Vagina (tissue), 2 donors: ENCODE measurements around the gene PTGIS. TPM values are rescaled to one million over a fixed set of nuclear protein-coding genes. Genes with fewer than 3 reads are reported as not detected.

Source experiments
- DNase-seq, 2 donors: peaks; one replicate each; pipeline ENCODE4 v3.0.0-alpha.2; 2017; ENCODE audit errors: extremely low spot score in 2 of 2
- H3K27ac ChIP-seq: fragments of 200-600 bp; sonication (generic); one replicate; pipeline ENCODE4 v1.5.1; 2019
- H3K27me3 ChIP-seq: fragments of 200-600 bp; sonication (generic); one replicate; pipeline ENCODE4 v1.5.1; 2019
- H3K36me3 ChIP-seq, 2 donors: fragments of 200-600 bp; sonication (generic); one replicate each; pipeline ENCODE4 v1.5.1; 2017 to 2019
- H3K4me1 ChIP-seq: fragments of 200-600 bp; sonication (generic); one replicate; pipeline ENCODE4 v1.5.1; 2019
- H3K4me3 ChIP-seq, 2 donors: fragments of 200-600 bp; sonication (generic); 1 replicate in 1 of 2; 2 replicates in 1 of 2; pipeline ENCODE4 v1.5.1; 2016 to 2019
- H3K9me3 ChIP-seq: fragments of 200-600 bp; sonication (generic); one replicate; pipeline ENCODE4 v1.5.1; 2019
- POLR2A ChIP-seq, 2 donors: fragments of 450-650 bp; IDR thresholded peaks; one replicate each; pipeline ENCODE4 v1.6.1; 2017; ENCODE audit warnings: antibody characterized with exemption in 2 of 2, mild to moderate bottlenecking in 2 of 2, moderate library complexity in 2 of 2
- POLR2AphosphoS5 ChIP-seq, 2 donors: sonication (generic); formaldehyde crosslinking; IDR thresholded peaks; one replicate each; pipeline ENCODE4 v1.9.0; 2017; ENCODE audit warnings: antibody characterized with exemption in 2 of 2, mild to moderate bottlenecking in 2 of 2, low read depth in 1 of 2; ENCODE audit not compliant: insufficient read depth in 1 of 2
- intact Hi-C: fragments of 100-400 bp; cut with DNase I; formaldehyde crosslinking; loops from one replicate; pipeline ENCODE4 v1.15.1; 2023
- total RNA-seq: library from RNA; depleted of rRNA; stranded (reverse); fragments of >200 nt; gene quantifications from one replicate; pipeline ENCODE4 v1.2.3, GENCODE V29; 2016
- TF ChIP-seq, protein P1 (sequence below), 3 experiments: fragments of 450-650 bp in 2 of 3; fragments of 200-600 bp in 1 of 3; sonication (generic) in 1 of 3; IDR thresholded peaks; one replicate each; pipeline ENCODE4 v1.5.1; 2017 to 2019; ENCODE audit warnings: antibody characterized with exemption in 3 of 3, mild to moderate bottlenecking in 2 of 3, moderate library complexity in 2 of 3

The PTGIS gene
- total RNA-seq, 1 donor from 2014 or later: 51.1 TPM

DNA sequence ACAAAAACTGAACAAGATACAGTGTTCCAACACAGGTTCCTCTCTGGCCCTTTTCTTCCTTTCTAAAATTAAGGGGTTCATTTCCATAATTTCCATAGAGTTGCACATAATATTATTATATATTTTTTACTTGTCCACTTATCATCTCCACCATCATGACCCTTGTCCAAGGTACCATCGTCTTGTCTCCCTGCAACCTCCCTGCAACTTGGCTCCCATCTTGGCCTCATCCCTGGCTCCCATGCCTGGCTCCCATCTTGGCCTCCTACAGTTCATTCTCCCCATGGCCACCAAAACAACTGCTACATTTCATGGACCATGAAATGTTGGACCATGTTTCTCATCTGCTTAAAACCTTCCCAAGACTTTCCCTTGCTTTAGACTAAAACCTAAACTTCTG, 82.4 kb downstream of the PTGIS start:
- intact Hi-C loops: no loop called here
- TF ChIP-seq, protein P1, sequence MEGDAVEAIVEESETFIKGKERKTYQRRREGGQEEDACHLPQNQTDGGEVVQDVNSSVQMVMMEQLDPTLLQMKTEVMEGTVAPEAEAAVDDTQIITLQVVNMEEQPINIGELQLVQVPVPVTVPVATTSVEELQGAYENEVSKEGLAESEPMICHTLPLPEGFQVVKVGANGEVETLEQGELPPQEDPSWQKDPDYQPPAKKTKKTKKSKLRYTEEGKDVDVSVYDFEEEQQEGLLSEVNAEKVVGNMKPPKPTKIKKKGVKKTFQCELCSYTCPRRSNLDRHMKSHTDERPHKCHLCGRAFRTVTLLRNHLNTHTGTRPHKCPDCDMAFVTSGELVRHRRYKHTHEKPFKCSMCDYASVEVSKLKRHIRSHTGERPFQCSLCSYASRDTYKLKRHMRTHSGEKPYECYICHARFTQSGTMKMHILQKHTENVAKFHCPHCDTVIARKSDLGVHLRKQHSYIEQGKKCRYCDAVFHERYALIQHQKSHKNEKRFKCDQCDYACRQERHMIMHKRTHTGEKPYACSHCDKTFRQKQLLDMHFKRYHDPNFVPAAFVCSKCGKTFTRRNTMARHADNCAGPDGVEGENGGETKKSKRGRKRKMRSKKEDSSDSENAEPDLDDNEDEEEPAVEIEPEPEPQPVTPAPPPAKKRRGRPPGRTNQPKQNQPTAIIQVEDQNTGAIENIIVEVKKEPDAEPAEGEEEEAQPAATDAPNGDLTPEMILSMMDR (IDR thresholded peaks at IDR 0.05): no peak
- TF ChIP-seq POLR2A (IDR thresholded peaks at IDR 0.05) (no peak), POLR2AphosphoS5 (IDR thresholded peaks at IDR 0.05; ENCODE audit: insufficient read depth in 1 of 2, low read depth in 1 of 2) (no peak)
- Histone ChIP-seq H3K27me3 (peaks cover 6% of the 10 kb centered on the region), H3K4me3 (no peak overlapping the region), H3K27ac (no peak overlapping the region), H3K4me1 (peaks cover 27% of the 10 kb centered on the region), H3K36me3 (no peaks in the 10 kb centered on the region), H3K9me3 (no peaks in the 10 kb centered on the region)
- no peak for DNase-seq

DNA sequence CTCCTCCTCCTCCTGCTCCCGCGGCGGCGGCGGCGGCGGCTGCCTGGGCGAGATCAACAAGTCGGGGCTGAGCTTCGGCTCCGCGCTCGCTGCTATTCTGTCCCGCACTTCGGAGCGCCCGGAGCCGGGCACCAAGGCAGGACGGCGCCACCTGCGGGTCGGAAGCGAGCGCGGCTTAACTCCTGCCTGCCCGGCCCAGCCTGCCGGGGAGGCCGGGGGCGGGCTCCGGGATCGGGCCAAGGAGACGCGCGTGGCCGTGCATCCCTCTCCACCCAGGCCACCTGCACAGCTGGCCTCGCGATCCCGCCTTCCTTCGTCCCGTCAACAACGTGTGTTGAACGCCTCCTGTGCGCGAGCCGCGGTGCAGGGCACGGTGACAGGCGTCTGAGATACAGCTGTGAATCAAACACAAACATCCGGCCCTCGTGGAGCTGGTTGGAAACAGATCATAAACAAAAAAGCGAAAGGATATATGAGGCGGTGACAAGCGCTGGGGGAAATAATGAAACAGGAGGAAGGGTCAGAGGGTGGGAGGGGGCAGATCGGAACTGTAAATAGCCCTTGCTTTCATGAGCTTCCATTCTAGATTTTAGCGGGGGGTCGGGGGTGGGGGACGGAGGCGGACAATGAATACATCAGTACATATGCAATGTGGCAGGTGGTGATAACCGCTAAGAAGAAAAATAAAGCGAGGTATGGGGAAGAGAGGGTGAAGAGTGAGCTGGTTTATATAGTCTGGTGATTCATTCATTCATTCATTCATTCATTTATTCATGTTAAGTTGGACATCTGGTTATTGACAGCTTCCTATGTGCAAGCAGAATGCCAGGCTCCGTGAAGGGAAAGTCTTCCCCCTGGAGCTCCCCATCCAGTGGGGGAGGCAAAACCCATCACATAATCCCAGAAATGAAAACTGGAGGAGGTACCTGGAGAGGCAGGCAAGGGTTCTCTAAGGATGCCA, 83.5 kb downstream of the PTGIS start:
- no peak for DNase-seq
- intact Hi-C loops: loop anchor here (5.0 kb wide), 2 partner anchors 102 to 152 kb away; no protein-coding TSS in a partner anchor
- H3K36me3 ChIP-seq: no peaks in the 10 kb centered on the region
- H3K4me3 ChIP-seq: peak overlapping the region; percentile 24 to 60
- no peaks in the 10 kb centered on the region for H3K9me3 ChIP-seq
- no peak overlapping the region for H3K27ac ChIP-seq
- no peak for TF ChIP-seq POLR2AphosphoS5 (IDR thresholded peaks at IDR 0.05; ENCODE audit: insufficient read depth in 1 of 2, low read depth in 1 of 2)
- TF ChIP-seq, protein P1 (IDR thresholded peaks at IDR 0.05): peak; percentile 23 to 78 (median 73)
- peaks cover 6% of the 10 kb centered on the region for H3K27me3 ChIP-seq
- H3K4me1 ChIP-seq: peaks cover 27% of the 10 kb centered on the region

DNA sequence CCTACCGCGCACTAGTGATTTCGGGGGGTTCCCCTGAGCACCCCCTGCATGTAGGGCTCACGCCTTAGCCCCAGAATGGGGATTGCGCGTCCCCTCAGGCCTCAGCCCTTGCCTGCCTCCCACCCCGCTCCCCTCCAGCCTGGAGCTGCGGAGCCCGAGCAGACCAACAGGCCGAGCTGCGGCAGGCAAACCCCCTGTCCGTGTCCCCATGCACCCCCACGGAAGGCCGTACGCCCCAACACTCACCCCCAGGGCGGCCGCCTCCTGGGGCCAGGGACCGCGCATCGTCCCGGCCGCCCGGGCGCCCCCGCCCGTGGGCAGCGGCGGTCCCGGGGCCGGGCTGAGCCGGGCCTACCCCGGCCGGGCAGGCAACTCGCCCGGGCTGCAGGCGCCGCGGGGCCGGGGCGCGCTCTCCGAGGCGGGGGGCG, 84.2 kb downstream of the PTGIS start:
- H3K4me1 ChIP-seq: peaks cover 27% of the 10 kb centered on the region
- TF ChIP-seq POLR2A (IDR thresholded peaks at IDR 0.05): no peak
- TF ChIP-seq, protein P1 (IDR thresholded peaks at IDR 0.05): no peak
- TF ChIP-seq POLR2AphosphoS5 (IDR thresholded peaks at IDR 0.05; ENCODE audit: insufficient read depth in 1 of 2, low read depth in 1 of 2): no peak
- H3K4me3 ChIP-seq: peak overlapping the region; percentile 40 to 60
- no peak overlapping the region for H3K27ac ChIP-seq
- peaks cover 6% of the 10 kb centered on the region for H3K27me3 ChIP-seq
- H3K9me3 ChIP-seq: no peaks in the 10 kb centered on the region
- no peaks in the 10 kb centered on the region for H3K36me3 ChIP-seq
- no peak for DNase-seq
- intact Hi-C loops: loop anchor here (5.0 kb wide), 2 partner anchors 101 to 151 kb away; no protein-coding TSS in a partner anchor

DNA sequence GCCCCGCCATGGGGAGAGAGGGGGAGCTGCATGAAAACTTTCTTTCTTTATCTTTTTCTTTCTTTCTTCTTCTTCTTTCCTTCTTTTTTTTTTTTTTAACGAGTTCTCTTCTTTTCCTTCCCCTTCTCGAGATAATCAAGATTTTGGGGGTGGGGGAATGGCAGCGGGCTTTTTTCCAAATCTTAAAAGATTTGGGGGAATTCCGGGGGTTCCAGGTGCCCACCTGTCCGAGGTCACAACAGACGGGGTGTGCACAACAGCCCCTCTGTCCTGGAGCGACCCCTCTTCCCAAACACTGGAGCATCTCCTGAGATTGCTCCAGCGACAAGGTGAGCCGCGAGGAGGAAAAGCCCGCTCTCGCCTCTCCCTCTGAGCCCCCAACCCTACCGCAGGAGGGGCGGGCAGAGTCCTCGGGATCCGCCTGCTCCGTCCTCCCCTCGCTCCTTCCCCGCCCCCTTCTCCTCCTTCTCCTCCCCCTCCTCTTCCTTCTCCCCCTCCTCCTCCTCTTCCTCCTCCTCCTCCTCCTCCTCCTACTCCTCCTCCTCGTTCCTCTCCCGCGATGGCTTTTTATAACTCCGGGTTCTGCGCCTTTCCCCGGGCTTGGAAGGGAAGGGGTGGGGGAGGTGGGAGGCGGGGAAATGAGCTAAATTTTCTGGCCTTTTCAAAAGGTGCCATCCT, 84.8 kb downstream of the PTGIS start:
- H3K9me3 ChIP-seq: no peaks in the 10 kb centered on the region
- peak overlapping the region; percentile 40 to 60 for H3K4me3 ChIP-seq
- H3K4me1 ChIP-seq: peaks cover 27% of the 10 kb centered on the region
- H3K27ac ChIP-seq: no peak overlapping the region
- H3K27me3 ChIP-seq: peaks cover 6% of the 10 kb centered on the region
- no peak for DNase-seq
- no peaks in the 10 kb centered on the region for H3K36me3 ChIP-seq
- TF ChIP-seq, protein P1 (IDR thresholded peaks at IDR 0.05): no peak
- TF ChIP-seq POLR2AphosphoS5 (IDR thresholded peaks at IDR 0.05; ENCODE audit: insufficient read depth in 1 of 2, low read depth in 1 of 2): no peak
- TF ChIP-seq POLR2A (IDR thresholded peaks at IDR 0.05): no peak
- intact Hi-C loops: loop anchor here (5.0 kb wide), 2 partner anchors 101 to 151 kb away; no protein-coding TSS in a partner anchor
